NCI-H2196 treated with DMSO at 0.1 percent for 48 hours (cell line): ENCODE measurements around the gene ZNF865.

Experiments
- DNase-seq: peaks from one replicate; lab custom pipeline; 2025; ENCODE audit not compliant: unreplicated experiment; lab: John Stamatoyannopoulos, UW

Gene ZNF865

DNA sequence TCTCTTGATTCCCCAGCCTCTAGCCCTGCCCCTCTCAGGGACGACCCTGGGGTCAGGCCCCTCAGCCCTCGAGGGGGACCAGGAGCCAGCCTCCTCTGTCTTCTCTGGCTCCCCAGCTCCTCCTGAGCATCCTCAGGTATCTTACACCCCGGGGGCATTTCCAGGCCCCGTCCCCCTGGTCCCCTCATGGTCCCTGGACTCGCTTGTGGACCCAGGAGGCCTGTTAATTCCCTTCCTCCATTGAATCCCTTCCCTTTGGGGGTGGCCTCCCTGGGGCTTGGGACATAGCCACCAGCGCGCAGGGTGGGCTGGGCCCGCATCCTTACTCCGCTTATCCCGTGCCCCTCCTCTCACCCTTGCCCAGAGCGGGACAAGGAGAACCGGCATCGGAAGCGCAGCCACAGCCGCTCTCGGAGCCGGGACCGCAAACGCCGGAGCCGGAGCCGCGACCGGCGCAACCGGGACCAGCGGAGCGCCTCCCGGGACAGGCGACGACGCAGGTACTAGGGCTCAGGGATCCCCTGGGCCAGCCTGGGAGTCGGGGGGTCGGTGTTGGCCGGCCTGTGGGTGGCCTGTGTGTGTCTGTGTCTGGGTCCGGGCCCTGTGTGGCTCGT is 53.5 kb downstream of the ZNF865 start:
- DNase-seq: no peak

DNA sequence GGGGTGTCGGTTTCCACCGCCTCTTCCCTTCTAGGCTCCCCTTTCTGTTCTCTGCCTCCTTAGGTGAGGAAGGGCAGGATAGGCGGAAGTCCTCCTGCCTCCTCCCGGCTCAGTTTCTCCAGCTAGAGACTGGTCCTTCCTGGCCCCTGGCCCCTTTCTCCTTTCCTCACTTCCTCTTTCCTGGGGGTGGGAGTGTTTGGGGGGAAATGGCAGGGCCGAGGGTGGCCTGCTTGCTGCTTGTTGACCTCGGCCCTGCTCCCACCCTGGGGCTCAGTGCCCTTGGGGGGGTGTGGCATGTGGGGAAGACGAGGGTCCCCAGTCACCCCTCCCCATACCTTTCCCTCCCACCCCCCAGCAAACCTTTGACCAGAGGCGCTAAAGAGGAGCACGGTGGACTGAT is 54.4 kb downstream of the ZNF865 start:
- no peak for DNase-seq

DNA sequence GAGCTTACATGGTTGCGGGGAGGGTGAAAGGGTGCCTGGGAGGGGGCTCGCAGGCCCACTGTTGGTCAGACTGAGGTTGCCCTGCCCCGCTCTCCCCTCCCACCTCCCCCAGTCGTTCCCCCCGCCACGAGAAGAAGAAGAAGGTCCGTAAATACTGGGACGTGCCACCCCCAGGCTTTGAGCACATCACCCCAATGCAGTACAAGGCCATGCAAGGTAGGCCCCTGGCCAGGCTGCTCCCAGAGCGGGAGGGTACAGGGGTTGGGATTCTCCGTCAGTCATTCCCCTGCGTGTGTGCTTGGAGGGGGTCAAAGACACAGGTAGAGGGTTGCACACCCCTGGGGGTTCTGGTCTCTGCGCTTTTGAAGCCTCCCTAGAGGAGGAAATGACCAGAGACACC is 55.0 kb downstream of the ZNF865 start:
- DNase-seq: no peak

DNA sequence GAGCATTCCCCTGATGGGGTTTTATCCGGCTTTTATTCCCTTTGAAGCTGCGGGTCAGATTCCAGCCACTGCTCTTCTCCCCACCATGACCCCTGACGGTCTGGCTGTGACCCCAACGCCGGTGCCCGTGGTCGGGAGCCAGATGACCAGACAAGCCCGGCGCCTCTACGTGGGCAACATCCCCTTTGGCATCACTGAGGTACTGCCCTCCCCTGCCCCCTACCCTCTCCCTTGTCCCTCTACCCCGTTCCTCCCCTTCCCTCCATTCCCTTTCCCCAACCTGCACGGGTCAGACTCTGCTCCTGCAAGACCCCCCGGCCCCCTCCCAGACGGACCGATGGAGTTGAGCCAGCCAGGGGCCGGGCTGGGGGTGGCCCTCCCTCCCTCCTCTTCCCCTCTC is 55.5 kb downstream of the ZNF865 start:
- DNase-seq: no peak

DNA sequence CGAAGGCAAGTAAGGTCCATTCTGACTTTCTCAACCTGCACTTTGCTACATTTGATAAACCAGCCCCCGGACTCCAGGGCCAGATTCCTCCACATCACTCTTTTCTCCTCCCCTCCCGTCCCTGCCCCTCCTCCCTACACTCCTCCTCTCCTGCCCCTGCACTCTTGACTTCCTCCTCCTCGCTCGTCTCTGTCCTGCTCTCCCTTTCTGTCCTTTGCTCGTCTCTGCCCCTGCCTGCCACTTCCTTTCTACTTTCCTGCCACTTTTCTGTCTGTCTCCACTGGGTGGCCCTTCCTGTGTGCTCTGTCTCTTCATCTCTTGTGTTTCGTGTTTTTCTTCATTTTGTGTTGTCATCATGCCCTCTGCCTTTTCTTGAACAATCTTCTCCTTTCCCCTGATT is 56.4 kb downstream of the ZNF865 start:
- DNase-seq: no peak

DNA sequence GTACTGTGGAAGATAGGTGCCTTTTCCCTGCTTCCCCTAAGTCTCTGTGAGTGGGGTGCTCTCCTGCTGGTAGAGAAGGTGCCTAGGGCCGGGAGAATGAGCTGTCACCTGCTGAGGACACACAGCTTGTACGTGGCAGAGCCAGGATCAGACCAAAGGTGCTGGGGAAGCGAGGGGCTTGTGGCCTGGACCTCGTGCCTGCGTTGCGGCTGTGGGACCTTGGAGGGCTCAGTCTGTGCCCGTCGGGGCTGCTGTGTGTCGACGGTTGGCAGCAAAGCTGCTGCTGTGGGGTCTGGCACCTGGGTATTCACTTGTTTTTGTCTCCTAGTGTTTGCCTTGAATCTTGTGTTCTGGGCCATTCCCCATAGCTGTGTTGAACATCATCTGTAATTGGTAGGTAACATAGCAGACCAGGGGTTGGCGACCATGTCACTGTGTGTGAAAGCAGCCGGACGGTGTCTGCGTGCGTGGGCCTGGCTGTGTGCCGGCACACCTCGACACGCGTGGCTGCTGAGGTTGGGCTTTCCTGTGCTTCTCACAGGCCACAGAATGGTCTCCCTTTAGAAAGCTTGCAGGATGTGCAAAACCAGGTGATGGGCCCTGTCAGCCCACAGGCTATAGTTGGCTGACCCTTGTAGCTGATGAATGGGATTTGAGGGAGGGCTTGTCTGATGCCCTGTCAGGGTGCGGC is 58.5 kb downstream of the ZNF865 start:
- no peak for DNase-seq

DNA sequence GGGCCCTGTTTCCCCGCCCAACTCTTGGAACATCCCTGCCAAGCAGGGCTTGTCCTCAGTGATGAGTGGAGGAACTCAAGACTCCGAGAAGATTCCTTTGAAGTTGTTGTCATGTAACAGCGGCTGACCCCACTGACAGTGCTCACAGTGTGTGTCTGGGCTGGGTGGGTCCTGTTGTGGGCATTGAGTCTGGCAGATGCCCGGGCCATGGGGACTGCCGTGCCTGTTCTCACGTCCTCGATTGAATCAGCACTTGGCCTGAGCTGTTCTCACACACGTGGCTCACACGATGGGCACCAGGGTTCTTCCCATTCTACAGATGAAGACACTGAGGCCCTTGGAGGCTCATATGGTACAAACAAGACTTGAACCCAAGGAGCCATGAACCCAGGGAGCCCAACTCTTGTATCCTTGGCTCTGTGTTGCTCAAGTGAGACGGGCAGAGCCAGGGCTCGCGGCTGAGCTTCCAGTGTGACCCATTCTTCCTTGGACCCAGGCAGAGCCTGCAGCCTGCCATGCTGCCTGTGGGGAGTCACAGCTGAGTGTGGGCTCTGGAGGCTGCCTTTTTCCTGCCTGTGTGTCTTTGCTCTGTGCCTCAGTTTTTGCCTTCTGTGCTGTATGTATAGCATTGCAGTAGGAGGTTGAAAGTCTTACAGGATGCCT is 61.0 kb downstream of the ZNF865 start:
- DNase-seq: no peak
